ENCODE data around the gene NUB1.

NUB1 gene

DNA sequence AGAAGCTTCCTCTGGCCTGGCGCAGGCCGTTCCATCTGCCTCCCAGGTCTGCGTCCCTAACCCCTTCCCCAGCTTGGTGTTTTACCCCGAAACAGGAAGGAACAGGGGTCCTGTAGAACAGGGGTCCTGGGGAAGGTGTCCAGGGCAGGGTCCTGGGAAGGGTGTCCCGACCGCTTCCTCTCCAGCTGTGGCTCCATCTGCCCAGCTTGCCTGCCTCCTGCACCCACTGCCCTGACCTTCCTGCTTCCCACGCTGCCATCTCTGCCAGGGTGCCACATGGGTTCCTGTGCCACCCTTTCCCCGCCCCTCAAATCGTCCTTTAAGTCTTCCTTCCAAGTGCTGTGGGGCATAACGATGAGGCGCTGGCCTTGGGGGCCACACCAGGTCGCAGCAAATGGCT, 35.8 kb downstream of the NUB1 start:
- DNase-seq (ENCODE audit: low read depth): no peak

DNA sequence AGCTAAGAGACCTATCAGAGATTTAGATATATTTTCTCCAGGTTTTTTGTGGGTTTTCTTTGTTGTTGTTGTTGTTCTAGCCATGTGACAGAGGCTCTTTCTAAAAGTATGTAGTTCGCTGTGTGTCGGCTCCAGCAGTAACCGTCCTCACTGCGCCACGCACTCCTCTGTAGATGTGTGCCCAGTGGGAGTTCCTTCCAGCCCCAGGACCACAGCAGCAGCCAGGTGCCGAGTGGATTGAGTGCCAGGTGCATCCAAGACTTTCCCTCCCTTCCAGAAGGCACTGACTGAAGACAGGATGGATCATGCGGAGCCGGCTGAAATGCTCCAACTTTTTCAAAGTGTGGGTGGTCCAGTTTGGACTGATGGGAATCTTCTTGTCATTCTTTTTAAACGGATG, 36.4 kb downstream of the NUB1 start:
- no peak for DNase-seq (ENCODE audit: low read depth)

DNA sequence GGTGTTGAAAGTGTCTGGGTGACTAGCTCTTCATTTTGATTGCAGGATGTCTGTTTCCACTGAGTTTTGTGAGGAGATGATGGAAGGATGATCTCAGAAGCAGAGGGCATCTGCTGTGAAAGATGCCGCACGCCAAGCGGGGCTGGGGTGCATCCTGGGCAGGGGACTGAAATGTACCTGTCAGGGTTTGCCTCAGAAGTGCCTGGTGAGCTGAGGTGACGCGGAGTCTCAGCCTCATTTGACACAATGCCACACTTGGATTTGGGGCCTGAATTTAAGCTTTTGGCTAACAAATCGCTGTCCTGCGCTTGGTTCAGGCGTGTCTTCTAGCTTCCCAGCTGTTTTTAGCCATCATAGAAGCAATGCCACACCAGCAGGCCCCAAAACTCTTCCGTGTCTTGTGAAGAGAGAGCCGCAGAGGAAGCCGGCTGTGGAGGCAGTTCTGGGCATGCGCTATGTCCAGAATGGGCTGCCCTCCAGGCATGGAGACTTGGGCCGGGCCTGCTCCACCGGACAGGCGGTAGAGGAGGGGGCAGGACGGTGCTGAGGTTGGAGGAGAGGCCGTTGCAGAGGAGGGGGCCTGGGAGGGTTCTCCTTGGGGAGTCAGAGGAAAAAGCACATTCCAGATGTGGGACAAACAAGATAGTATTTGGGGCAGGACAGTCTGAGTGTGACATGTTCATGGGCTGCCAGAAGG, 37.0 kb downstream of the NUB1 start:
- DNase-seq (ENCODE audit: low read depth): no peak

DNA sequence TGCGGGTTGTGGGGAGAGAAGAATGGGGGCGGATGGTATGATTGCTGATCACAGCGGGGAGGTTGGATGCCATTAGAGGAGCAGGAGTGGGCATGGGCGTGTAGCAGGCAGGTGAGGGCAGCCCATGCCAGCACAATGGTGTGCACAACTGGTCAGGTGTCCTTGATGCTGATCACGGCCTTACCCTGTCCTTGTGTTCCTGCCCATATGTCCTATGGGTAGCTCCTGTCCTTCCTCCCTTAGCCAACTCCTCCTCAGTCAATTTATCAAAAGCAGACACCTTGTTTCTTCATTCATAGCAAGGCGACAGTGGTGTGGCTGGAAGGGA, 37.5 kb downstream of the NUB1 start:
- no peak for DNase-seq (ENCODE audit: low read depth)

DNA sequence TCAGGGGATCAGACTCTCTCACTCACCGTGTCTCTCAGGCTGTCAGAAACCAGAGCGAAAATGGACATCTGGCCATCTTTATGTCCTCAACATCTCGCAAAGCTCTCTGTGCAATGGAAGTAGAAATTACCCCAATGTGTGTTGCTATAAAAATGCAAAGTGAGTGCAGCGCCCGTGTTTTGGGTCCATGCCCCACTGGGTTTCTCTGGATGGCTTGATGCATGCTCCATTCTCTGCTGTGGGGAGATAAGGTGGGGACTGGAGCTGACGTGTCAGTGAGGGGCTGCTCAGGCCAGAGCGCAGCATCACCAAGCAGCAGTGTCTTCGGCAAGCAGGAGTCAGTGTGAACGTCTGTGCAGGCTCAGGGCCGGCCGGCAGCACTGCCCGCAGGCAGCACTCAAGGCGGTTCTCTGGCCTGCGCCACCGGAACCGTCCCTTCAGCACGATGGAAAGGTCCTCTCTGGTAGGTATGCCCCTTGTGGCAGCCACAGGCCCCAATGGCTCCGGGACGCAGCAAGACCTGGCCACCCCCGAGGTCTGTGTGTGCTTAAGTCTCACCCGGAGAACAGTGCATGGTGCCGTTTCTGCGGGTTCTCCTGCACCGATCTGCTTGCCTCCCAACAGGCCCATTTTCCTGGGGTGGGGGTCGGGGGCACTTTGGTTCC, 38.1 kb downstream of the NUB1 start:
- no peak for DNase-seq (ENCODE audit: low read depth)

DNA sequence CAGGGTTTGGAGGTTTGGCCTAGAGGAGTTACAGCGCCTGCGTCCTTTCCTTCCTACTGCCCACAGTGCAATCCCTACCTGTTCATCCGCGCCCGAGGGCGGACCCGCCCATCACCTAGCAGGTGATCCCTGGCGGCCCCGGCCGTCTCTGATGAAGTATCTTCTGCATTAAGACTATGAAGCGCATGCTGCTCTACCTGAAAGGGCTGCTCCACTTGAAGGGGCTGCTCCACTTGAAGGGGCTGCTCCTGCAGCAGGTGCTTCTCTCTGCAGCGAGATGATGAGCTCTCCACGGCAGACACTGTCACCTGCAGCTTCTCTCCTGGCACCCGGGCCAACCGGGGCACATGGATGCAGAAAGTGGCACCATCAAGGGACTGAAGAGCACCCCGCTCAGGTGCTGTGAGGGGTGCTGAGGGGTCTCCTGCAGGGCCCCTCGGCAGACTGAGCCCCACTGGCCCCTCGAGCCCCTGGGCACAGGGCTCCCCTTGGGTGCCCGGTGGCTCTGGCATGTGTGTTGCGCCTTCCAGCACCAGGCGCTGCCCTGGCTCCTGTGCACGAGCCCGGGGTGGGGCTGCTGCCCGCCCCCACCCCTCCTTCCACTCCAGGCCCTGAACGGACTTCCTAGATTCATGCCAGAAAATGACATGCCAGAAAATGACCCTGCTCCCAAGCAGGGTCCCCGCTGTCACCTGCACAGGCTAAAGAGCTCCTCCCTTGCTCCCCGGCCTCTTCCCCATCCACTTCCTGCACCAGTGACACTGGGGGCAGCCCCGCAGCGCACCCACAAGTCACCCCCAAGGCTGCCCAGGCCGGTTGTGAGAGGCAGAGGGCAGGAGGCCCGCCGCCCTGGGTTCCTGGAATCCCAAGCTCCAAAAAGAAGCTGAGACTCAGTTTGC, 38.8 kb downstream of the NUB1 start:
- DNase-seq (ENCODE audit: low read depth): no peak

DNA sequence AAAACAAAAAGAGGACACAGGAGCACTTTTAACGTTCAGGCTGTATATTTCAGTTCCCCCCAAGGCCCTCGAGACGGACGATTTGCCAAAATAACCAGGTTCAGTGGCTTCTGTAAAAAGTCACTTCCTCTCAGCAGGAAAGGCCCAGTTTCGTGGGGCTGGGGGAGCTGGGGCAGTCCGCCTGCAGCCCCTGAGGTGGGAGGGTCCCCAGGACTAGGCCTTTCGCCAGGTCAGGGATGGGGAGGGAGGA, 39.4 kb downstream of the NUB1 start:
- DNase-seq (ENCODE audit: low read depth): no peak

DNA sequence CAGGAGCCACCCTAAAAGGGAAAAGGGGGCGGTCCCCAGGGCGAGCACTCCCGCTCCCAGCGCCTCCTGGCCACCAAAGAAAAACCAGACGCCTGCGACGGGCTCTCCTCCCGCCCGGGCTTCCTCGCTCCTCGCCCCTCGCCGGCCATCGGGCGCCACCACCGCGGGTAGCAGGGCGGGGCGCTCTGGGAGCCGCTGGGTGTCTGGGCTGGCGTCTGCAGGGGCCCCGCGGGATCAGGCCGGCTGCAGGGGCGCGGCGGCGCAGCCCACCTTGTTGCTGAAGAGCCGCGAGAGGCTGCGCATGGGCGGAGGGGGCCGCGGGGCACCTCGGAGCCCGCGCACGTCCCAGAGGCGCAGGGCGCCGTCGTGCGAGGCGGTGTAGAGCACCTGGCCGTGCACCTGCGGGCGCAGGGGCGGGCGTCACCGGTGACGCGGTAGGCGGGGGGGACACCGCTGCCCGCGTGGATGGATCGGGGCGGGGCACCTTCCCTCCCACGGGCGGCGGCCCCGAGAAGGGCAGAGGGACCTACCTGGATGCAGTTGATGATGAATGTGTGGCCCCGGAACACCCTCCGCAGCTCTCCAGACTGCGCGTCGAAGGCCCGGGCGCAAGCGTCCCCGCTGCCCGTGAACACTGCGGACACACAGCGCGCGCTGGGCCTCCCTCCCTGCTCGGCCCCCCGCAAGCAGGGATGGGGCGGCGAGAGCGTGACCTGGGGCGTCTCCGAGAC, 39.9 kb downstream of the NUB1 start:
- DNase-seq (ENCODE audit: low read depth): peak; percentile 41

DNA sequence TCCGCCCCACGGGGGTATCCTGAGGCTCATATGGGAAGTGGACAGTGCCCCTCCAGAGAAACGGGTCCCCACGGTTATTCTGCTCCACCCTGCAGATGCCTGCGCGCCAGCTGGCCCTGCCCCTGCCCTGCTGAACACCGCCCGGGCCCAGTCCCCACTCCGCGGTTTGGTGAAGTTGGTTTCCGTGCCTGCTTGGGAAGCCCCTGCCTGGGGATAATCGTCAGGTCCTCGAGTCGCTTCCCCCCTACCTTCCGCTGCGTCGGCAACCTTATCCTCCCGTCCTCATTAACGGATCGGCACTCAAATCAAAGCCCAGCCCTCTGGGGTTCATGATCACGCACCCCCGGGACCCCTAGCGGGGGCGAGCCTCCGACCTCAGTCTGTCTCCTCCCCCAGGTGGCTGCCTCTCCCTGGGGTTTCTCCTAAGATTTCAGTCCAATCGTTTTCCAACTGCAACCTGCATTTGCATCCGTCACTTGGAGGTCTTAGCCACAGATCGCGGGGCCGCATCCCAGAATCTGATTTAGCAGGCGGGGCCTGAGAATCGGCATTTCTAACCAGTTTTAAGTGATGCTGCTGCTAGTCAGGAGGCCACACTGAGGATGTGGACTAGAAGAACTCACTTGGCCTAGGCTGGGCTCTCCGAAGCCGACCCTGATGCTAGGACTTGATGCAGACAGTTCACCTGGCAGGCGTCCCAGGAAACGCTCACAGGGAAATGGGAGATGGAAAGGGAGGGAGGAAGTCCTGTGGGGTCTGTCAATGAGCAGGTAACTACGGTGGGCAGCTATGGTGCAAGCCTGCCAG, 40.7 kb downstream of the NUB1 start:
- no peak for DNase-seq (ENCODE audit: low read depth)

DNA sequence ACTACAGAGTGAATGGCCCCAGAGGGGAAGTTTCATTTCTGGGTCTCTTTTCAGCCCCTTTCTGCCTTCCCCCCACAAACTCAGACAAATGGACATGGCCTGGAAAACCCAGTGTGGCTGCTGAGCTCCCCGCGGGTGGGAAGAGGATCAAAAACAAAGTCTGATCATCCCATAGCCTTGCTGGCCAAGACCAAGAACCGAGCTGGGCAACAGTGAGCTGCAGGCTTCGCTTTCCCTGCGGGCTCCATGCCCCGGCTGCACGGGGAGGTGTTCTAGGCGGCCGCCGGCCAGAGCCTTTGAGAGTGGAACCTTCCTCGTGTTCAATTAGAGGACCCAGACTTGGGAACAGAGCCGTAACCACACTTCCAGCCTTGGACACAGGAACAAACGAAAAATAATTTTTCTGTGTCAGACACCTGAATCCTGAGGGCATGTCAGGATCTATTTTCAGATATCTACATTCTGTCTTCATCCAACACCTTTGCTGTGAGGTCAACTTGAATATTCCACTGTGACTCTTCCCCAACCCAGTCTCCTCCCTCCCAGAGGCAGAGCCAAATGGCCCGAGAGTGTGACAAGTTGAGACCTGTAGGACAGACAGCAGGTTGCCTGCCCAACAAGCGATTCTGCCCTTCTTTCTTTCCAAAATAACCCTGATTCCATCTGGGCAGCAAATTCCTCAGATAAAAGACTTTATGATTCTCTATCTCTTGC, 42.2 kb downstream of the NUB1 start:
- DNase-seq (ENCODE audit: low read depth): no peak

DNA sequence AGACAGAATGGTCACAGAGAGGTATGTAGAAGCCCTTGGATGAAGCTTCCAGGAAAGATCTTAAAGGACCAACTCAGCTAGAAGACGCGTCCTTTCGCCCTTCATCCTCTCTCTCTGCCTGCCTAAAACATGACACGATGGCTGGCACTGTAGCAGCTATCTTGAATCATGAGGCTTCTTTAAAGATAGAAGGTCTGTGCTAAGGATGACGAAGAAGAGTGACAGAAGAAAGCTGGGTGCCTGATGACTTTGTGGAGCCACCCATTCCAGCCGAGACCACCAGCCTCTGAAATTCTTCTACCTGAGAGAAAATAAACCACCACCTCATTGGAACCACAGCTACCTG, 42.7 kb downstream of the NUB1 start:
- DNase-seq (ENCODE audit: low read depth): no peak

DNA sequence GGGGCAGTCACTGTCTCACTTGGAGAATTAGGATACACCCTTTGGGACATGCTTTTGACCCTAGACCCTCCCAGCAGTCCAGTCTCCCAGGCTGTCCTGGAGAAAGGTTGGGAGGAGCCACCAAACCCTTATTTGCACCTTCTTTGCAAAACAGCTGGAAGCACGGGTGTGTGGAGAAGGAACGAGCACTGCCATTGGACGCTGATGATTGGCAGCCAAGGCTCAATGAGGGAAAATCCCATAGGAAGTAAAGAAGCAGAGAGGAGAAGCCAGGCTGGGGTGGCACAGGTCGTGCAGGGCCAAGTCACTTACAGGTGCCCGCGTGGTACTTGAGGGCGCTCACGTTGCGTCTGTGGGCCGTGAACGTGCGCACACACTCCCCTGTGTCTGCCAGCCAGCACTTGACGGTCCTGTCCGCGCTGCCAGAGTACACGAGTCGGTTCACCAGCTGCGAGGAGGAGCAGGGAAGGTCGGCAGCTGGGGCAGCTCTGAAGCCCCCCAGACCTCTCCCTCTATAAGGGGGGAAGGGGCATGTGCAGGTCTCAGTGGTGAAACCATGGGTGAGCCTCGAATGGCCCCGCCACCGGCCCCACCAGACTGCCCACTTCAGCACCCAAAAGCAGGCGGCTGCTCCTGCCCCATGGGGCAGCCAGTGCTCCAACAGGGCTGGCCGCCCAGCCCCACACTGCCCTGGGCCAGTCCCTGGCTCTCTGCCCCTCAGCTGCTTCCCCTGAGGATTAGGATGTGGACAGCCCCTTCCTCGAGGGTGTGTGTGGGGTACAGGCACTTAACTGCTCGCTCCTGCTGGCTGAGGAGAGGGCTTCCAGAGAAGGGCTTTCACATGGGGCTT, 43.4 kb downstream of the NUB1 start:
- no peak for DNase-seq (ENCODE audit: low read depth)

DNA sequence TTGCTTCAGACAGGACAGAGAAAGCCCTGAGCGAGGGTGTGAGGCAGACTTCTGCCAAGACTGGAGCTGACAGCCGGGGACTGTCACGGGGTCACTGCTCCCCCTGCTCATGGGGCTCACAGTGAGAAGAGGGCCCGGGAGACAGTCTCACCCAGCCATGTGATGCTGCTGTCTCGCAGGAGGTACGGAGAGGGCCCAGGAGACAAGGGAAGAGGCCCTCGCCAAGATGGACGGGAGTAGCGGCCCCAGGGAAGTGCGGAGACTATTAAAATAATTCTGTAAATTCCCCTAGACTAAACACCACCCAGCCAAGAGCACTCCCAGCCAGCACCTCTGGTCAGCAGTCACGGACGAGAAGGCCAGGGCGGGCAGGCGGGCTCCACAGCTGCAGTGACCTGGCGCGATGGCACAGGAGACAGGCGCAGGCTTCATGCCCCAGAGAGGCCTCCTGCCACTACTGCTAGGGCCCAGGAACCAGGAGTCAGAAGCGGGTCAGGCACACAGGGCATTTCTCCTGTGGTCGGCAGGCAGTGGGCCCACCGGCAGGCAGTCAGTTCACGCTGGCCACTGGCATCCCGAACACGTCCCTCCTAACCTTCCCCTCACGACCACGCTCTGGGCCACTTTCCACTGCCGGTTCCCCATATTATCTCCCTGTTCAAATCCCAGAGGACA, 44.2 kb downstream of the NUB1 start:
- DNase-seq (ENCODE audit: low read depth): no peak

DNA sequence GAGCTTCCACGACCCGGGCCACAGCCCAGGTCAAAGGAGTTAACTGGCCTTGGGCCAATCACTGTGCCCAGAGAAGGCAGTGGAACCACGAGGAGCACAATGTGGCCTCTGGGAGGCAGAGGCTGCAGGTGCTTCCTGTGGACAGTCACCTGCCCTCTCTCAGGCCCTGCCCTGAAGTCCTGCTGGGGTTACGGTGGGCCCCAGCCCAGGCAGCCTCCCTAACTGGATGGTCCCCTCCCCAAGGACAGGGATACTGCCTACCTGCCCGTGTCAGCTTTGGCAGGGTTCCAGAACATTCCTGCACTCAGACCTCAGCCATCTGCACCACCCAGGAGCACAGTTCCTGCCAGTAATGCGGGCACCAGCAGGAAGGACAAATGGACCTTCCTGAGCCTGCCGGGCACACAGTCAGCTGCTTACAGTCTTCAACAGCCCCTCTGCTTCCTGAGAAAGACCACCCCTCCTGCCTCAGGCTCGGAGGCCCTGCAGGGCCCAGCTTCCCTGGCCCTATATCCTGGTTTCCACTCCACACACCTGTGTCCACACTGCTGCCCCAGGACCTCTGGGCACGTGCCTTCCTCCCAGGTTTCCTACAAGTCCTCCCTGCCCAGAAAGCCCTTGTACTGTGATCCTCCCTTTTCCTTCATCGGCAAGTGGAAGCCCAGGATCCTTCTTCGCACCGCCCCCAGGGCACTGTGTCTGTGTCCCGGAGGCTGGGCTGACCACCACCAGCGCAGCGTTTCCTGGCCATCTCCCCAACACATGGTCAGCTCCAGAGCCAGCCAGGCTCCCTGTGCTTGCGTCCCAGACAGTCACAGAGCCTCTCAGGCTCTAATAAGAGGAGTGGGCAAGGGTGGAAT, 44.9 kb downstream of the NUB1 start:
- no peak for DNase-seq (ENCODE audit: low read depth)

DNA sequence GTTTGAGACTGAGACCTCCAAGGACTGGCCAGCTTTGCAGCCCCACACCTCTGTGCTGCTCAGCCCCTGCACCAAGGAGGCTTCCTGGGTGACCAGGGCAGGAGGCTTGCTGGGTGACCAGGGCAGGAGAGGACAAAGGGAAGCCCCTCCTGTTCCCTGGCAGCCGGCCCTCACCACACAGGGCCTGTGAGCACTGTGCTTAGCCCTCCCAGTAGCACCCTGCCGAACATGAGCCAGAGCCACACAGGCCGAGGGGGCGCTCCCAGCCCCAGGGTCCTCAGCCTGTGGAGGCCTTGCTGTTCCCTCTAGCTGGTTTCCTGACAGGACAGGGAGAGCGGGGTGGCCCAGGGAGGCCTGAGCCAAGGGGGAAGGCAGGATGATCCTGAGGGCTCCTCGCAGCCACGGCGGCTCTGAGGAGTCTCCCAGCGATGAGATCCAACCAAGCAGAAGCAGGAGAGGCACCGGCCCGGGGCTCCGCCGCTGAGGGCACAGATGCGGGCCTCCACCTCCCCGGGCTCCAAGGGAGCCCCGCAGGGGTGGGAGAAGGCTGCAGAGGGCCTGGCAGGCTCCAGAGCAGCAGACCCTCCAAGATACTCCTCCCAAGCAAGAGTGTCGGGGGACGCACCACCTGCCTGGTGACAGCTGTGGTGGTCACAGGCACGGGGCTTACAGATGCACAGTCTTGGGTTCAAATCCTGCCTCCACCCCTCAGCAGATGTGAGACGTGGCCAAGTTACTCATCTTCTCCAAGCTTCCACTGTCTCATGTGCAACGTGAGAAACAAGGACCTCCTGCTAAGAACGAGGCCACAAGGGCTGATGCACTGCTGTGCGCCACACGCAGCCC, 45.8 kb downstream of the NUB1 start:
- no peak for DNase-seq (ENCODE audit: low read depth)

DNA sequence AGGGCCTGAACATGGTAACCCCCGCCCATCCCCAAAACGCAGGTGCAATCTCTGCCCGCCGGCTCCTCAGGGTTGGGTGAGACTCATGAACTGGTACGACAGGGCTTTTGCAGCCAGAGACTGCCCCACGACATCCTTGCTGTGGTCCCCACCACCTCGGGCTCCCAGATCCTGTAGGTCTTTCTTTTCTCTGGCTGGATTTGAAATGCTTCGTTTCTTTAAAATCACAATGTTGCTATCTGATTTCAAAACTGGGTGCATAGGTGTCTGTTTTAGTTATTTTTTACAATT, 46.3 kb downstream of the NUB1 start:
- no peak for DNase-seq (ENCODE audit: low read depth)

DNA sequence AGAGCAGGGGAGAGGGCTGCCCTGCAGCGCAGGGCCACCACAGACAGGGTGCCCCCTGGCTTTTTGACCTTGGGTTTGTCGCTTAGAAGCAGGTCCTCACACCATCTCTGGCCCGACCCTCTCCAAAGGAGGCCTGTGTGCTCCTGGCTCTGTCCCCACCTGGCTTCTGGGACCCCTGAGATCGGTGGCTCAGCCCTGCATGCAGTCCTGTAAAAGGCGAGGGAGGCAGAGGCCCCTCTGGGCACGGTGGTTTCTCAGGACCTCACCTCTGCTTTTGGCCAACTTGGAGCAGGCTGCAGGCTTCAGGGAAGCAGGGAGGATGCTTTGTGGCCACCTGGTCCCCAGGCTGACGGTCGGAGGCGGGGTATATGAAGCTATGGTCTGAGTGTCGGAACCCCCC, 46.8 kb downstream of the NUB1 start:
- DNase-seq (ENCODE audit: low read depth): no peak

DNA sequence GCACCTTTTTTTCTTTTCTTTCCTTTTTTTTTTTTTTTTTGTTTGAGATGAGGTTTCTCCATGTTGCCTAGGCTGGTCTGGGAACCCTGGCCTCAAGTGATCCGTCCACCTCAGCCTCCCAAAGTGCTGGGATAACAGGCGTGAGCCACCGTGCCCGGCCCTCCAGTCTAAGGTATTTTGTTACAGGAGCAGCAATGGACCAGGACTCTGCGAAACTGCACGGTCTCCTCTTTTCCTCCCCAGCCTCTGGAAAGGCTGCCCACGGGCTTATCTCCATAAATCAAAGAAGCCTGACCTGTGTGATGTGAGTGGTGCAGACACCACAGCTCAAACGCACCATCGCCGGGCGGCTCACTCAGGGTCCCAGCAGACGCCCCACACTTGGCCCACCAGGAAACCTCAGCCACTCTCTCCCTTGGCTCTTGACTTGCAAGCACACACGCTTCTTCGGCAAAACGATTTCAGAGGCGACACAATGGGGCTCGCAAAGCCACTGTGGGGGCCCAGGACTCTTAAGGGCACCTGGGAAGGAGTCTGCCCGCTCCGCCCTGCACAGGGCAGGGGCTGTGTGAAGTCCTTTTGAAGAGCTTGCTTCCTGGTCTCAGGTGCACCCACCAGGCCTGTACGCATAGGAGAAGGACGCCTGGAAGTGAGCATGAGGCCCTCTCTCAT, 47.6 kb downstream of the NUB1 start:
- DNase-seq (ENCODE audit: low read depth): no peak

All from activated T-helper 1 cell treated with Interleukin-2 at 50 U/mL for 16 hours (primary cell).